GM12878 (cell line): ENCODE data around the gene ARHGAP1. TPM values are rescaled to one million over a fixed set of nuclear protein-coding genes. Genes with fewer than 3 reads are reported as not detected.
A peak's percentile ranks its signal among the peaks of the same experiment; 100 is the strongest.

Experiments used
- CBFB ChIP-seq: IDR thresholded peaks from 2 replicates; pipeline ENCODE4 v1.6.1; 2016; ENCODE audit warnings: antibody characterized with exemption, low read depth
- DPF2 ChIP-seq: fragments of 450-650 bp; IDR thresholded peaks from 2 replicates; pipeline ENCODE4 v1.6.1; 2017; ENCODE audit warnings: mild to moderate bottlenecking
- EED ChIP-seq: sonication (generic); IDR thresholded peaks from 2 replicates; pipeline ENCODE4 v1.6.1; 2016; ENCODE audit warnings: antibody characterized with exemption, low read depth
- IRF4 ChIP-seq: IDR thresholded peaks from 2 replicates; pipeline ENCODE4 v1.6.1; 2011; ENCODE audit warnings: low read depth, low read length
- NFIC ChIP-seq: IDR thresholded peaks from 2 replicates; pipeline ENCODE4 v1.6.1; 2012; ENCODE audit warnings: low read depth, mild to moderate bottlenecking, inconsistent platforms, low read length, moderate library complexity
- PAX8 ChIP-seq: fragments of 450-650 bp; IDR thresholded peaks from 2 replicates; pipeline ENCODE4 v1.6.1; 2017; ENCODE audit warnings: mild to moderate bottlenecking, moderate library complexity
- SMARCA5 ChIP-seq: fragments of 450-650 bp; IDR thresholded peaks from 2 replicates; pipeline ENCODE4 v1.6.1; 2017; ENCODE audit warnings: mild to moderate bottlenecking
- TAF1 ChIP-seq: IDR thresholded peaks from 2 replicates; pipeline ENCODE4 v1.6.1; 2011; ENCODE audit warnings: mild to moderate bottlenecking, low read depth, low read length, borderline replicate concordance
- TARDBP ChIP-seq: IDR thresholded peaks from 2 replicates; pipeline ENCODE4 v1.6.1; 2016; ENCODE audit warnings: borderline replicate concordance
- ZNF622 ChIP-seq: fragments of 450-650 bp; IDR thresholded peaks from 2 replicates; pipeline ENCODE4 v1.6.1; 2017; ENCODE audit warnings: mild to moderate bottlenecking, inconsistent platforms
- polyA plus RNA-seq, 11 experiments: library from polyadenylated mRNA; depleted of rRNA in 4 of 11; unstranded in 6 of 11; stranded (reverse) in 5 of 11; fragments of >200 nt; fragmentation: Nextera tagmentation in 4 of 11; fragmentation: Illumina TruSeq in 1 of 11; extraction: Ambion mirVana in 4 of 11; extraction: Trizol in 1 of 11; gene quantifications; 1 replicate in 1 of 11; 2 replicates in 10 of 11; pipeline versions ENCODE4 v1.2.1 to v1.2.3, GENCODE V29; 2011 to 2016; ENCODE audit warnings: inconsistent platforms in 2 of 11, missing spikeins in 2 of 11, low read depth in 1 of 11
- total RNA-seq, 4 experiments: library from RNA; depleted of rRNA in 3 of 4; stranded (reverse); fragments of >200 nt in 3 of 4; fragmentation: Illumina TruSeq in 1 of 4; extraction: Trizol in 1 of 4; gene quantifications; 2 replicates each; pipeline versions ENCODE4 v1.2.1 to v1.2.3, GENCODE V29; 2013 to 2021
- TF ChIP-seq, protein P1 (sequence below): fragments of 450-650 bp; IDR thresholded peaks from 2 replicates; pipeline ENCODE4 v1.6.1; 2017; ENCODE audit warnings: mild to moderate bottlenecking, low read depth, inconsistent platforms; ENCODE audit not compliant: poor library complexity, severe bottlenecking
- TF ChIP-seq, protein P2 (sequence below): fragments of 450-650 bp; conservative IDR thresholded peaks from 2 replicates; pipeline ENCODE4 v1.6.1; 2017; ENCODE audit warnings: mild to moderate bottlenecking, moderate library complexity
- TF ChIP-seq, protein P3 (sequence below): fragments of 450-650 bp; IDR thresholded peaks from 2 replicates; pipeline ENCODE4 v1.6.1; 2017; ENCODE audit warnings: low read depth, mild to moderate bottlenecking, moderate library complexity

ARHGAP1 gene
- total and polyA plus RNA-seq, 10 of the 15 experiments (the other 5 are each of a cell fraction or from before 2014, with no cell fraction given) = 4.3 to 45.5 (median 23.2) TPM

DNA sequence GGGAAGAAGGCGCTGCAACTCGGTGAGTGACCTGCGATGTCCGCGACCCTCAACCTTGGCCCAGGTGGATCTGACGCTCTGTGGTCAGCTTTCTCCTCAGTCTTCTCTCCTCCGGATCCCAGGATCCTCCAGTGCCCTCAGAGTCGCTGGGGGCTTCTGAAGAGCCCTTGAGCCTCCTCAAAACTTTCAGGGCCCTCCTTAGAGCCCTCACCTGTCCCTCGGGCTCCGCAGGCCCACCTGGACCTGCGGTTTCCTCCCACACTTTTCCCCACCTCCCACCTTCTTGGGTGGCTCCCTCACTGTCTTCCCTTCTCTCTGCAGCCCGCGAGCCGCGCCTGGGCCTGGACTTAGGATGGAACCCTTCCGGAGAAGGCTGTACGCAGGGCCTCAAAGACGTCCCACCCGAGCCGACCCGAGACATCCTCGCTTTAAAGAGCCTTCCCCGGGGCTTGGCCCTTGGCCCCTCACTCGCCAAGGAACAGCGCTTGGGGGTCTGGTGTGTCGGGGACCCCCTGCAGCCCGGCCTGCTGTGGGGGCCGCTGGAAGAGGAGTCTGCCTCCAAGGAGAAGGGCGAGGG lies 747 bp upstream of the ARHGAP1 start (continued):
- TF ChIP-seq, protein P1, sequence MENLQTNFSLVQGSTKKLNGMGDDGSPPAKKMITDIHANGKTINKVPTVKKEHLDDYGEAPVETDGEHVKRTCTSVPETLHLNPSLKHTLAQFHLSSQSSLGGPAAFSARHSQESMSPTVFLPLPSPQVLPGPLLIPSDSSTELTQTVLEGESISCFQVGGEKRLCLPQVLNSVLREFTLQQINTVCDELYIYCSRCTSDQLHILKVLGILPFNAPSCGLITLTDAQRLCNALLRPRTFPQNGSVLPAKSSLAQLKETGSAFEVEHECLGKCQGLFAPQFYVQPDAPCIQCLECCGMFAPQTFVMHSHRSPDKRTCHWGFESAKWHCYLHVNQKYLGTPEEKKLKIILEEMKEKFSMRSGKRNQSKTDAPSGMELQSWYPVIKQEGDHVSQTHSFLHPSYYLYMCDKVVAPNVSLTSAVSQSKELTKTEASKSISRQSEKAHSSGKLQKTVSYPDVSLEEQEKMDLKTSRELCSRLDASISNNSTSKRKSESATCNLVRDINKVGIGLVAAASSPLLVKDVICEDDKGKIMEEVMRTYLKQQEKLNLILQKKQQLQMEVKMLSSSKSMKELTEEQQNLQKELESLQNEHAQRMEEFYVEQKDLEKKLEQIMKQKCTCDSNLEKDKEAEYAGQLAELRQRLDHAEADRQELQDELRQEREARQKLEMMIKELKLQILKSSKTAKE = no peak
- TF ChIP-seq NFIC = no peak
- no peak for TF ChIP-seq EED
- no peak for TF ChIP-seq DPF2
- TF ChIP-seq PAX8 = peak; percentile 7; the same call in 1 of the 2 replicates
- no peak for TF ChIP-seq CBFB
- no peak for TF ChIP-seq IRF4
- TF ChIP-seq TARDBP = no peak
- 0 out of 2 replicates have a peak, but pooled peaks have one; percentile 38 for TF ChIP-seq SMARCA5
- TF ChIP-seq, protein P2, sequence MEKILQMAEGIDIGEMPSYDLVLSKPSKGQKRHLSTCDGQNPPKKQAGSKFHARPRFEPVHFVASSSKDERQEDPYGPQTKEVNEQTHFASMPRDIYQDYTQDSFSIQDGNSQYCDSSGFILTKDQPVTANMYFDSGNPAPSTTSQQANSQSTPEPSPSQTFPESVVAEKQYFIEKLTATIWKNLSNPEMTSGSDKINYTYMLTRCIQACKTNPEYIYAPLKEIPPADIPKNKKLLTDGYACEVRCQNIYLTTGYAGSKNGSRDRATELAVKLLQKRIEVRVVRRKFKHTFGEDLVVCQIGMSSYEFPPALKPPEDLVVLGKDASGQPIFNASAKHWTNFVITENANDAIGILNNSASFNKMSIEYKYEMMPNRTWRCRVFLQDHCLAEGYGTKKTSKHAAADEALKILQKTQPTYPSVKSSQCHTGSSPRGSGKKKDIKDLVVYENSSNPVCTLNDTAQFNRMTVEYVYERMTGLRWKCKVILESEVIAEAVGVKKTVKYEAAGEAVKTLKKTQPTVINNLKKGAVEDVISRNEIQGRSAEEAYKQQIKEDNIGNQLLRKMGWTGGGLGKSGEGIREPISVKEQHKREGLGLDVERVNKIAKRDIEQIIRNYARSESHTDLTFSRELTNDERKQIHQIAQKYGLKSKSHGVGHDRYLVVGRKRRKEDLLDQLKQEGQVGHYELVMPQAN = 0 out of 2 replicates have a peak, but pooled peaks have one; percentile 9
- no peak for TF ChIP-seq TAF1
- TF ChIP-seq, protein P3, sequence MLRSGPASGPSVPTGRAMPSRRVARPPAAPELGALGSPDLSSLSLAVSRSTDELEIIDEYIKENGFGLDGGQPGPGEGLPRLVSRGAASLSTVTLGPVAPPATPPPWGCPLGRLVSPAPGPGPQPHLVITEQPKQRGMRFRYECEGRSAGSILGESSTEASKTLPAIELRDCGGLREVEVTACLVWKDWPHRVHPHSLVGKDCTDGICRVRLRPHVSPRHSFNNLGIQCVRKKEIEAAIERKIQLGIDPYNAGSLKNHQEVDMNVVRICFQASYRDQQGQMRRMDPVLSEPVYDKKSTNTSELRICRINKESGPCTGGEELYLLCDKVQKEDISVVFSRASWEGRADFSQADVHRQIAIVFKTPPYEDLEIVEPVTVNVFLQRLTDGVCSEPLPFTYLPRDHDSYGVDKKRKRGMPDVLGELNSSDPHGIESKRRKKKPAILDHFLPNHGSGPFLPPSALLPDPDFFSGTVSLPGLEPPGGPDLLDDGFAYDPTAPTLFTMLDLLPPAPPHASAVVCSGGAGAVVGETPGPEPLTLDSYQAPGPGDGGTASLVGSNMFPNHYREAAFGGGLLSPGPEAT = peak; percentile 48; the same call in 1 of the 2 replicates
- no peak for TF ChIP-seq ZNF622
